OCI-M1 (cell line): ENCODE data around the gene SNU13.
"Not testable (repeated sequence)": the region's sequence is repeated elsewhere in the genome, so short reads cannot be mapped to it uniquely, and the experiment has no call there.

Experiments used
- DNase-seq: peaks from one replicate; lab custom pipeline; 2025; lab: John Stamatoyannopoulos, UW

Gene SNU13

DNA sequence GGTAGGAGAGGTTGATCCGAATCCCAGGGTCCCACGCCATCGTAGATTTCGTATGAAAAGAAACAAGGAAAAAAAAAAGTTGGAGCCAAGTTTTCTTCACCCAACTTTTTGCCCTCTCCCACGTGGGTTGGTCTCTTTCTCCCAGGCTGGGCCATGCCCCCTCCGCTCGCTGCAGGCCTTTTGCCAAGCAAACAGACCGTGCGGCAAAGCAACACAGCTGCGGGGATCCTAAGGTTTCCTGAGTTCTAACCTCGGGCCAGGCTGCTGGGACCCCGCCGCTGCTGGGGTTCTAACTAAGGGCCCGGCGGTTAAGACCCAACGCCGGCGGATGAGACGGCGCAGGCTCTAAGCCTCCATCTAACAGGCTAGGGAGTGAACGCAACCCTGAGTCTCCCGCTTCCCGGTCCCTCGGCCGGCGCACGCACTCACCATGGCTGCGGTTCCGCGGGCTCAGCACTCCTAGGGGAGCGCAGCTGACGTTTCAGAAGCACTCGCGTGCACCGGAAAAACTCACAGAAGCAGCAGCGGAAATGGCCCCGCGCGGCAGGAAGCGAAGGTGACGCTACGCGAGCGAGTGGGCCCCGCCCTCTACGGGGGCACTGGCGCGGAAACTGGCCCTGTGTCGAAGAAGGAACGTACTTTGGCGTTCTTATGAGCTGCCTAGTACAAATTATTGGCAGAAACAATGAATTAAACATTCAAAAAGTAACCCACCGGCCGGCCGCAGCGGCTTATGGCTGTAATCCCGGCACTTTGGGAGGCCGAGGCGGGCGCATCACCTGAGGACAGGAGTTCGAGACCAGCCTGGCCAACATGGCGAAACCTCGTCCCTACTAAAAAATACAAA lies at the start of gene SNU13:
SNU13 (minus strand) TSS at position 503 of the 847 bp plus-strand sequence; CDS start at position 432, 71 bp downstream.
- peak; percentile 94 for DNase-seq

DNA sequence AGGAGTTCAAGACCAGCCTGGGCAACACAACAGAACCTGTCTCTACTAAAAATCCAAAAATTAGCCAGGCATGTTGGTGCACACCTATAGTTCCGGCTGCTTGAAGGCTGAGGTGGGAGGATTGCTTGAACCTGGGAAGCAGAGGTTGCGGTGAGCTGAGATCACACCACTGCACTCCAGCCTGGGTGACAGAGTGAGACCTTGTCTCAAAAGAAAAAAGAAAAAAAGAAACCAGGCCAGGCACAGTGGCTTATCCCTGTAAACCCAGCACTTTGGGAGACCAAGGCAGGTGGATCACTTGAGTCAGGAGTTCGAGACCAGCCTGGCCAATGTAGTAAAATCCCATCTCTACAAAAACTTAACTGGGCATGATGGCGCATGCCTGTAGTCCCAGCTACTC lies 44.6 kb upstream of the SNU13 start:
- DNase-seq = not testable (repeated sequence)

DNA sequence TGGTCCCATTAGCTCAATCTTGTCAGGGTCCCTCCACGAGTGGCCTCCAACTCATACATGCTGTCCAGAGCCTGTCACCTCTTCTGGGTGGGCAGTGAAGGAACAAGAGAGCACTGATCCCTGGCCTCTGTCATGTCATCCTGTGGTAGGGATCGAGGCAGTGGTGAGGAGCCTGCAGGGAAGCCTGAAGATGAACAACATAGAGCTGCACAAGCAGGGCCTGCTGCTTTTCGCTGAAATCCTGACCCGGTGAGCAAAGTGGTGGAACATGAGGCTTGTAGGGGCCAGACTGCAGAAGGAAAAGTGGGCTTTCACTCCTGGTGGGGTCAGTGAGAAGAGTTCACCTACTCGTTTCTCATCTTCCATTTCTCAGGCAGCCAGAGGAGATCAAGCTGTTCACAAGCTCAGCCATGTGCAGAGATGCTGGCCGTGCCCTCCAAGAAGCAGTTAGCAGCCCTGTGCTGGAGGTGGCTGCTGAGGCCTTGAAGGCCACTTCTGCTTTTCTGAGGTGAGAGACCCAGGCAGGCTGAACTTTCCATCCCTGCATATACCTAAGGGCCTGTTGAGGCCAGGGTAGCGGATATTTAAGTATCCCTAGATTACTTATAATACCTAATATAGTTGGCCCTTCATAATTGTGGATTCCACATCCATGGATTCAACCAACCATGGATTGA lies 43.6 kb upstream of the SNU13 start:
- no peak for DNase-seq

DNA sequence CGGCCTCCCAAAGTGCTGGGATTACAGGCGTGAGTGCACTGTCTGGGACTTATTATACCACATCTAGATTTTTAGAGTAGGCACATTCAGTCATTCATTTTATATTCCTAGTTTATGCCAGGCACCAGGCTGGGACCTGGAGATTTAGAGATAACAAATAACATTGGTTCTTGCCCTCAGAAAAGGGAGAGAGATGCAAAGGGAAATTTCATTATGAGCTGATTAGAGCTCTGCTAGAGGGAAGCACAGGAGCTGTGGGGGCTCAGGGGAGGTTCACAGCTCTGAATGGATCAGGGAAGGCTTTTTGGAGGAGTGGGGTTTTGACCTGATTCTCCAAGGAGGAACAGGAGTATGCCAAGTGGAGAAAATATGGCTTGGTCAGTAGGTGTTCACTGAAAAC lies 42.9 kb upstream of the SNU13 start:
- no peak for DNase-seq

DNA sequence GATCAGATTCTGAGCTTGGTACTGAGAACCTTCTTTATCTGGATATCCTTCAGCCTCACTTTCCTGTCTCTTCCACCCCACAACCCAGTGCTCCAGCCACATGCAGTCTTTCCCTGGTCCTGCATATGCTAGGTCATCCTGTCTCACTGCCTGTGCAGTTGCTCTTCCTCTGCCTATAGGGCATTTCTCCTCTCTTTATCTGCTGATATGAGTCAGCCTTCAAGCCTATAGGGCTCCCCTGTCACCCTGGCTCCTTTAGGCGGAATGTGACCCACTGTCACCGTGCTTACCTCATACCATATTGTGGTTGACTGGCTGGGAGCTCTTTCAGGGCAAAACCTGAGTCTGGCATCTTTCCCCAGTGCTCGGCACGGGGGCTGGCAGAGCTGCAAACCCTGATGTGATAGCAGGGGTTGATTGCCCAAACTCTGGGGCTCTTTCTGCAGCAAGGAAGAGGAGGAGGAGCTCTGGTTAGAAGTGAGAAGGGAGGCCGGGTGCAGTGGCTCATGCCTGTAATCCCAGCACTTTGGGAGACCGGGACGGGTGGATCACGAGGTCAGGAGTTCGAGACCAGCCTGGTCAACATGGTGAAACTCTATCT lies 36.9 kb upstream of the SNU13 start:
- DNase-seq = peak; percentile 62

DNA sequence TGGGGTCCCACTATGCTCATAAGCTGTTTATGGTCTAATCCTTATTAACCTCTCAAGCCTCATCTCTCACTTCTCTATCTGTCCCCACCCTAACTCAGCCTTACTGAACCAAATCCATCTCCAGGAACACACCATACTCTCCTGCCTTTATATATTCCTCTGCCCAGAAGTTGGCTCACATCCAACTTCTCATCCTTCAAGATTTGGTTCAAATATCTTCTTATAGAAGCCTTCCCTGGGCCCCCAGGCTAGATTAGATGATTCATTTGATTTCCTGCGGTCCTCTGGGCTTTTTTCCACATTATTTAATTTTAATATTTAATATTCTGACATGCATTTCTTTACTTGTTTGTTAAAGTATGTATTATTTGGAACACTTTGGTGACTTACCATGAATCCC lies 33.8 kb upstream of the SNU13 start:
- no peak for DNase-seq

DNA sequence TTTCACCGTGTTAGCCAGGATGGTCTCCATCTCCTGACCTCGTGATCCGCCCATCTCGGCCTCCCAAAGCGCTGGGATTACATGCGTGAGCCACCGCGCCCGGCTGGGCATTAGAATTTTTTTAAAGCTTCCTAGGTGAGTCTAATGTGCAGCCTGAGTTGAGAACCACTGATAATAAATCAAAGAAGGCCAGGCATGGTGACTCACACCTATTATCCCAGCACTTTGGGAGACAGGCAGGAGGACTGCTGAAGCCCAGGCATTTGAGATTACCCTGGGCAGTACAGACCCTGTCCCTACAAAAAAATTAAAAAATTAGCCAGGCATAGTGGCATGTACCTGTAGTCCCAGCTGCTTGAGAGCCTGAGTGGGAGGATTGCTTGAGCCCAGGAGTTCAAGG lies 24.3 kb upstream of the SNU13 start:
- no peak for DNase-seq

DNA sequence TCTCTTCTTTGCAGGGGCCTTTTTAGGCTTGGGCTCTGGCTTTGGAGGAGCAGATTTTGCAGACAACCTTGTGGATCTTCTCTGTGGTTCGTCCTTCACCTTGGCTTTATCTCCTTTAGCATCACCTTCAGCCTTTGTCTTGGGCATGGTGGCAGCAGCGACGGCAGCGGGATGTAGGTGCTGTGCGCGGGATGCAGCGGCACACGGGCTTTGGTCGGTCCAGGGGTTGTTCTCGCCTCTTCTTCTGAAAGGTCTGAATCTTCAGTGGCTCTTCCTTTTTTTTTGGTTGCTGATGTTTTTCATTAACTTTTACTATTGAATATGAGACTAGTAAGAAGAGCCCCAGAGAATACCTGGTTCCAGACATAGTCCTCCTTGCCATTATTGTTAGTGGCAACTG lies 20.7 kb upstream of the SNU13 start:
- no peak for DNase-seq

DNA sequence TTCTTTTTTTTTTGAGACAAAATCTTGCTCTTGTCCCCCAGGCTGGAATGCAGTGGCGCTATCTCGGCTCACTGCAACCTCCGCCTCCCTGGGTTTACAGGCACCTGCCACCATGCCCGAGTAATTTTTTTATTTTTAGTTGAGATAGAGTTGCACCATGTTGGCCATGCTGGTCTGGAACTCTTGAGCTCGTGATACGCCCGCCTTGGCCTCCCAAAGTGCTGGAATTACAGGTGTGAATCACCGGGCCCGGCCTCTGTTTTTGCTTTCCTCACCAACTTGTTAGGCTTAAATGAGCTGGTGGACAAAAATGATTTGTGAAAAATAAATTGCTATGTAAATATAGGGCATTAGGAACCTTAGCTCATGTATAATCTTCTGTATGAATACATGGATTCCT lies 14.1 kb upstream of the SNU13 start:
- DNase-seq = no peak

DNA sequence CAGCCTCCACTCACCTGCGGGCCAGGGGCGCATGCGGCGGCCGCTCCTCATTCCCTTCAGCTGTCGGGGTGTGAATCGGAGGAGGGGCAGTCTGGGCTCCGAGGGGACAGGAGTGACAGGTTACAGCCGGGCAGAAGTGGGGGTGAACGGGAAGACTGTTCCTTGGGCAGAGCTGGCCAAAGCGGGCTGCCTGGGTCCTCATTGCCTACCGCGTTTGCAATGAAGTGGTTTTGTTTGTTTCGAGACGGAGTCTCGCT lies 11.4 kb upstream of the SNU13 start:
- DNase-seq = no peak

DNA sequence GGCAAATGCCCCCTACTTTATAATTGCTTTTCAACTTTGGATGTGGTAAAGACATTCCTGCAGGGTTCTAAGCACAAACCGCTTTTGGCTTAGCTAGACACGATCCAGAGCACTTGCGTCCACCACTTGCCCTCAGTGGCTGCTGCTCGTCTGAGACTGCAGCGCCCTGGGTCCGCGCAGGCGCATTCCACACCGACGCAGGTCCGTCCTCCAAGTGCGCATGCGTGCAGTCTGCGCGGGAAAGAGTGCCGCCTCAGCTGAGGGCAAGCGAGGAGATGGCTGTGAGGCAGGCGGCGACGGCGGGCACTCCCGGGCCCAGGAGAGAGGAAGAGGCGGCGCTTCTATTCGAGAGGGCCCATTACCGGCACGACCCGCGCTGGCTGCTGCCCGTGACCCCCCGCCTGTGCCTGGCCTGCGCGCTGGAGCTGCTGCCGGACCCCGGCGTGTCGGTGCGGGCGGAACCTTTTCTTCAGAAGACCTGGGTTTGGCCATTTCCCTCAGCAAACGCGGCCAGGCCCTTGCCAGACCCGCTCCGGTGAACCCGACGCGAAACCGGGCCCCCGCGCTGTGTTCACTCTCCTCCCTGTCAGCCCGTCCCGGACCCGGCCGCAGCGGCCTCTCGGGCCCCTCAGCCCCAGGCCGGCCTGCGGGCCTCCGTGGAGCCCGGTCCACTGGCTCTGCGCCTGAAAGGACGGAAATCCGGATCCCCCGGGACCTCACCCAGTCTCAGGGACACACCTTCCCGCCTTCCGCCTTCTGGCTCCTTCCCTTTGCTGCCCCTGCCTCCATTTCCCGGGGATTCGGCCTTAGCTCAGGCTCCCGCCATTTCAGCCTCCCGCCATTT lies 10.8 kb upstream of the SNU13 start, which contains the start of gene MEI1:
MEI1 (plus strand) TSS at position 240 of the 844 bp plus-strand sequence; CDS start at position 276, 36 bp downstream.
- DNase-seq = no peak

DNA sequence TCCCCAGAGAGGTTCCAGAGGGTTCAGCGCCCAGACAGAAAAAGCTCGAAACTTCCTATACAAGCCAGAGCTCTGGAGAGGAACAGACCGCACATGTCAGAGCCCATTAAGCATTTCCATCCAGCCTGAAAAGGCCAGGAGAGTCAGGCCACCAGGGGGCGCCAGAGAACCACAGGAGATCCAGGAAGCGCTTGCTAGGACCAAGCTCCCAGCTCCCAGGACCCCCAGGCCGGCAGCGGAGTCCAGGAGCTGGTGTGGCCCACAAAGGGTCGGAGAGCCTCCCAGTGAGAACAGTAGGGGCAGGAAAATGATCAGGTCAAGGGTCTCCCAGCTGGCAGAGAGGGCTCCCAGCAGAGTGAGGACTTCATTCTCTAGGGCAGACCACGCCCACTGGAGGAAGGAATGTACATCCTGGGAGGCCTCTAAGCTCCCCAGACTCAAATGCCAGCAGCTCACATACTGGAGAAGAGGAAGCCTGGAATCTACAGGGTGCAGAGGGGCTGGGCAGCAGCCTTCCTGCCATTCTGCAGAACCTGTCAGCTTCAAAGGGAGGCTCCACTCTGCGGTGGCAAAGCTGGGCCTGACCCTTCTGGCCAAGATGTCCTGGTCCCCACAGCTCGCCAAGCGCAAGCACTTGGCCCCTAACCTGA lies 8.6 kb upstream of the SNU13 start:
- peak; percentile 93 for DNase-seq

DNA sequence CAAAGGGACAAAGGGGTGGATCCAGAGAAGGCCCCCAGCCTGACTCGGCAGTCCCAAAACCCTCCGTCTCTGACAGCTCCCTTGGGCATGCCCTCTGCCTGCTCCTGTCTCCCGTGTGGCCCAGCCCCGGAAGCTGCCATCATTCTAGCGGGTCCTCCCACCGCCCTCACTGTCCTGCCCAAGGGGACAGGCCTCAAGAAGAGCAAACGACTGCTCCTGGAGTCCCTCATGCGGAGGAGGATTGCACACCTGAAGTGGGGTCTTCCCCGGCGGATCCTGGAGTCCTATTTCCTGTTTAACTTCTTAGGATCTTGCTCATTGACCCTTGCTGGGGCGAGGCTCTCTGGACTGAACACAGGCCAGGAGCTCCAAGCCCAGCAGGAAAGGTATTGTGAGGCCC lies 8.0 kb upstream of the SNU13 start:
- DNase-seq = no peak

DNA sequence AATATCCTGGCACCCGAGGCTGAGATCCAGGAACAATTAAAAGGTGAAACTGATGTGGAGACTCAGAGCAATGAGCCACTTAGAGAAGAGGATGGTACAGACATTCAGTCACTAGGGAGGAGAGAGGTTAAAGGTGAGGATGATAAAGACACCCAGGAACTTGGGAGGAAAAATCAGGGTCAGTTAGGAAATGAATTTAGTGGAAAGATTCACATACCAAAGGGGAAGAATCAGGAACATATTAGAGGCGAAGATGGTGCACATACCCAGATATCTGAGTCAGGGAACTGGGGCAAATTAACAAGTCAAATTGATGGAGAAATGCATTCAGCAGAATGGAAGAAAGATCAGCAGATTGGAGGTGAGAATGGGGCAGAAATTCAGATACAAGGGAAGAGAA lies 6.5 kb upstream of the SNU13 start:
- no peak for DNase-seq

DNA sequence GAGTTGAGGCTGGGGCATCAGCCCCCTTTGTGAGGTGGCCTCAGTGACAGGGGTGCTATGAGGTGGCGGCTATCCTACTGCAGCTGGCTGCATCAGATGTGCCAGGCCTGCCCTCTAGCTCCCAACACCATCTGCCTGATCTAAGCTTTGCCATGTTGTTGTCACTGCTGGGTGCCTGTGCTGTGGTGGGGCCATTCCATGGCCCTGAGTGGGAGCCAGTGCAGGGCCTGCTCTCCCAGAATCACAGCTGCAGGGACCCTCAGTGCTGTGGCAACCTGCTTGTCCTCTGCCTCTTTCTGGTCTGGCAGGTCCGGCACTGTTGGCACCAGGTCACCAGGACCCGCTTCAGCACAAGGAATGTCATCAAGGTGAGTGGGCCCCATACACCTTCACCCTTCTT lies 1.8 kb upstream of the SNU13 start:
- DNase-seq = no peak

DNA sequence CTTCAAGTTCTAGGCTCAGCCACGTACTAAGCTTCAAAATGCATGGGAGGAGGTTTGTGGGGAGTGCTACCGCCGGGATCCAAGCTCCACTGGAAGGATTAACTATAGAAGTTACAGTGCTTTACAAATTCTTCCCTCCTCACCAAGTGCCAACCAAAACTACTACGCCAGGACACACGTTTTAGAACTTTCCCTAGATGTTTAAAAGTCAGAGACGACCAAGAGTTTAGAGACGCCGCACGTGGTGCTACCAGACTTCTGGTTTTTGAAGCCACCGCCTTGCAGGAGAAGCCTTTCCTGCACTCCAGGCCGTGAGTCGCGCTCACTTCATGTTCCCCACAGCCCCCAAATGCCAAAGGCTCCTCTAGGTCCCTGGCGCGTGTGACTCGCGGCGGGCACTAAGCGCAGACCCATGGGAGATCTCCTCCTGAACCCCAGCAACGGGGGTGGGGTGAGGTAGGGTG lies 734 bp downstream of the SNU13 start:
- DNase-seq = peak; percentile 47

DNA sequence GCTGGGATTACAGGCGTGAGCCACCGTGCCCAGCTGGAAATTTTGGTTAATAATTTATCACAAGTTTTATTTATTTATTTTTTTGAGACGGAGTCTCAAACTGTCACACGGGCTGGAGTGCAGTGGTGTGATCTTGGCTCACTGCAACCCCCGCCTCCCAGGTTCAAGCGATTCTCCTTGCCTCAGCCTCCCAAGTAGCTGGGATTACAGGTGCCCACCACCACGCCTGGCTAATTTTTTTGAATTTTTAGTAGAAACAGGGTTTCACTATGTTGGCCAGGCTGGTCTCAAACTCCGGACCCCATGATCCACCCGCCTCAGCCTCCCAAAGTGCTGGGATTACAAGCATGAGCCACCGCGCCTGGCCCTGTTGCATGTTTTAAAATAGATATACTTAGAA lies 1.8 kb downstream of the SNU13 start:
- not testable (repeated sequence) for DNase-seq

DNA sequence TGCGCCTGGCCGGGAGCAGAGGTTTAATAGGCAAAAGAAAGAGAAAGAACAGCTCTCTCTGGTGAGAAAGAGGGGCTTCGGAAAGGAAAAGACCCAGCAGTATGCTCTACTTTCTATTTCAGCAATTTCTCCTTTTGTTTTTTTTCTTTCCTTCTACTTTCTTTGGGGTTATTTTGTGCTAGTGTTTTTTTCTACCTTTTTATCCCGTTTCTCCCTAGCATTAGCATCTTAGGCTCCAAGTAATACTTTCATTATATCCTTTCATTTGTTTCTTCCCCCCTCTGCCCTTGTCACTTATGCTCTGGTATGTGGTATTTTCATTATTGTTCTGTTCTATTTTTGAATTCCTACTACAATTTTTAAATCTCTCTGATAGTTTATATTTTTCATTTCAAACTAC lies 4.5 kb downstream of the SNU13 start:
- no peak for DNase-seq

DNA sequence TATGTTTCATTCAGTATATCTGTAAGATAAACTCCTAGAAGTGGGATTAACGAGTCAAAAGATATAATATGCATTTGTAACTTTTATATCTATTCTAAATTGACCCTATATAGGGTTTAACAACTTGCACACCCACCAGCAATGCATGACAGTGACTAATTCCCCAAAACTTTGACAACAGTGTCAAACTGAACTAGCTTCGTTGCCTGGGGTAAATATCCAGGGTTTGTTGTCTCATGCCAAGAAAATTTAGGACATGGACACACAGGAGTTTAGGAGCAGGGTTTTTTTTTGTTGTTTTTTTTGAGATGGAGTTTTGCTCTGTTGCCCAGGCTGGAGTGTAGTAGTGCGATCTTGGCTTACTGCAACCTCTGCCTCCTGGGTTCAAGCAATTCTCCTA lies 5.1 kb downstream of the SNU13 start:
- no peak for DNase-seq

DNA sequence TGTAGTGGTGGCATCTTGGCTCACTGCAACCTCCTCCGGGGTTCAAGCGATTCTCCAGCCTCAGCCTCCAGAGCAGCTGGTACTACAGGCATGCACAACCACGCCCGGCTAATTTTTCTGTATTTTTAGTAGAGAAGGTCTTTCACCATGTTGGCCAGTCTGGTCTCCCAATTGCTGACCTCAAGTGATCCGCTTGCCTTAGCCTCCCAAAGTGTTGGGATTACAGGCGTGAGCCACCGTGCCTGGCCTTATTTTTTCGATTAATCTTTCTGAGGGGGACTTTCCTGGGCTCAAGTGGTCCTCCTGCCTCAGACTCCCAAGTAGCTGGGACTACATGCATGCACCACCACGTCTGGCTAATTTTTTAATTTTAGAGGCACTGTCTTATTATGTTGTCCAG lies 5.6 kb downstream of the SNU13 start:
- no peak for DNase-seq

DNA sequence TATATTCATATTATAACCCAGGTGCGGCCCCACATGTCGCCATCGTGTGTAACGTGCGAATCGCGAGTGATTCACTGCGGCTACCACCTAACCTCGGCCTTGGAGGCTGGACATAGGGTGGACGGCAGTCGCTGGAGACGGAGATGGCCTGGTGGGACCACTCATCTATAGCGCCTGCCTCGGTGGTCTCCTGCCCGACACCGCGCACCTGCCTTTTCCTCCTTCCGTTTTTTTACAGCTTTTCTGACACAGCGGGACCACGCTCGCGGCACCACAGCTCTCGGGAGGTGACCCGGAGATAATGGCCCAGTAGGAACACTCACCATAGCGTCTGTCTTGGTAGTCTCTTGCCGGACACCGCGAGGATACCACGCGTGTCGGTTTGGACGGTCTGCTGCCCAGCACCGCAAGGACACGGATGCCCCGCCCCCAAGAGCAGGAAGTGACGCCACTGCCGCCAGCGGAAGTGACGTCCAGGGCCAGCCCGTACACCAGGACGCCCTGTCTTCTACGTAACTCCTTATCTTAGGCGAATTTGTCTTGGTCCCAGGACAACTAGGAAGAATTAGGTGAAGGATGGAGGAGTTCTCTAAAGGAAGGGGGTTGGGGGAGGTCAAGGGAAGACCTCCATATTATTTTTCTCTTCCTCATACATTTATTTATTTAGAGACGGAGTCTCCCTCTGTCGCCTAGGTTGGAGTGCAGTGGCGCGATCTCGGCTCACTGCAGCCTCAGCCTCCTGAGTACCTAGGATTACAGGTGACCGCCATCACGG lies 6.4 kb downstream of the SNU13 start:
- peak; percentile 94 for DNase-seq
